AG04449 (cell line): ENCODE measurements around the gene ERC2.

Source experiments
- CTCF ChIA-PET: fragments of 350-600 bp; formaldehyde crosslinking; extraction: SDS; loops from one replicate; lab custom pipeline; 2021; ENCODE audit warnings: antibody characterized with exemption; lab: Yijun Ruan, JAX
- POLR2A ChIA-PET: fragments of 400-600, 350-600 bp; formaldehyde crosslinking; extraction: SDS; loops from one replicate; lab custom pipeline; 2020; ENCODE audit warnings: antibody characterized with exemption, inconsistent platforms; lab: Yijun Ruan, JAX
- DNase-seq: peaks from one replicate; pipeline ENCODE4 v3.0.0-alpha.2; 2010; ENCODE audit warnings: low read depth, low spot score
- H3K4me3 ChIP-seq: 2 replicates; pipeline ENCODE4 v1.5.1; 2011; ENCODE audit warnings: low read depth, mild to moderate bottlenecking, control low read depth, low read length
- CTCF ChIP-seq: IDR thresholded peaks from one replicate; pipeline ENCODE4 v1.5.1; 2011; ENCODE audit warnings: mild to moderate bottlenecking, moderate library complexity, low read length, control low read depth, inconsistent platforms; ENCODE audit not compliant: insufficient read depth; ENCODE audit errors: missing control alignments

The ERC2 gene

GRCh38 chr3:55601366-55602080, 866.7 kb downstream of the ERC2 start:
- POLR2A ChIA-PET = no interaction called here

GRCh38 chr3:55598224-55598623, 870.0 kb downstream of the ERC2 start:
- POLR2A ChIA-PET = no interaction called here
- H3K4me3 ChIP-seq = no peak overlapping the region
- TF ChIP-seq CTCF = no peak
- CTCF ChIA-PET = no interaction called here
- no peak for DNase-seq

More at GRCh38 chr3:55601366-55602080, 866.7 kb downstream of the ERC2 start:
- no peak for TF ChIP-seq CTCF
- DNase-seq = no peak
- H3K4me3 ChIP-seq = no peak overlapping the region
- CTCF ChIA-PET = no interaction called here

GRCh38 chr3:55597641-55598040, 870.6 kb downstream of the ERC2 start:
- no peak for DNase-seq
- no peak for TF ChIP-seq CTCF
- ChIA-PET CTCF (no interaction called here), POLR2A (no interaction called here)
- no peak overlapping the region for H3K4me3 ChIP-seq

GRCh38 chr3:55596212-55596611, 872.1 kb downstream of the ERC2 start:
- ChIA-PET POLR2A (no interaction called here), CTCF (interaction anchor here (0.7 kb wide), 1 partner anchor 35 kb away, joined by 3 read pairs; no protein-coding TSS in a partner anchor)
- DNase-seq = no peak
- no peak overlapping the region for H3K4me3 ChIP-seq
- TF ChIP-seq CTCF = no peak

GRCh38 chr3:55595420-55595819, 872.8 kb downstream of the ERC2 start:
- CTCF ChIA-PET = no interaction called here
- POLR2A ChIA-PET = no interaction called here
- H3K4me3 ChIP-seq = no peak overlapping the region
- no peak for TF ChIP-seq CTCF
- no peak for DNase-seq

- TF ChIP-seq CTCF = no peak
- ChIA-PET POLR2A (no interaction called here), CTCF (interaction anchor here (1.3 kb wide), 1 partner anchor 19 kb away, joined by 3 read pairs; no protein-coding TSS in a partner anchor)
- no peak overlapping the region for H3K4me3 ChIP-seq
- DNase-seq = no peak
Measured at GRCh38 chr3:55592572-55592971, 875.7 kb downstream of the ERC2 start.
